Keratinocyte (primary cell): ENCODE results near the gene VPS26A.

Experiments used
- EZH2 ChIP-seq: IDR thresholded peaks from one replicate; pipeline ENCODE4 v1.6.1; 2012; ENCODE audit warnings: inconsistent platforms, mild to moderate bottlenecking, low read length, moderate library complexity
- TF ChIP-seq, protein P1 (sequence below), 3 experiments: IDR thresholded peaks in 1 of 3; conservative IDR thresholded peaks in 1 of 3; optimal IDR thresholded peaks in 1 of 3; 2 replicates in 2 of 3; 3 replicates in 1 of 3; pipeline versions ENCODE3 to v1.5.1; 2011; ENCODE audit warnings: low read length in 3 of 3, mild to moderate bottlenecking in 3 of 3, moderate library complexity in 2 of 3, control low read depth in 1 of 3, inconsistent platforms in 1 of 3; ENCODE audit not compliant: insufficient read depth in 2 of 3; ENCODE audit errors: extremely low read depth in 1 of 3

DNA sequence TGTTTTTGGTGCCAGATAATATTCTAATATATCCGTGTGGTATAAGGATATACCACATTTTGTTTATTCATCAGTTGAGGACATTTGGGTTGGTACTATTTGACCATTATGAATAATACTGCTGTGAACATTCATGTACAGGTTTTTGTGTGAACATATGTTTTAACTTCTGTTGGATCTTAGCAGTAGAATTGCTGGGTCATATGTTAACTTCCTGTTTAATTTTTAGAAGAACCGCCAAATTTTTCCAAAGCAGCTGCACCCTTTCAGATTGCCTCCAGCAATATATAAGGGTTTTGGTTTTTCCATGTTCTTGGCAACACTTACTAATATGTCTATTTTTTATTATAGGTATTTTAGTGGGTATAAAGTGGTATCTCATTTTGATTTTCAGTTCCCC, 22.8 kb downstream of the VPS26A start:
- TF ChIP-seq, protein P1, sequence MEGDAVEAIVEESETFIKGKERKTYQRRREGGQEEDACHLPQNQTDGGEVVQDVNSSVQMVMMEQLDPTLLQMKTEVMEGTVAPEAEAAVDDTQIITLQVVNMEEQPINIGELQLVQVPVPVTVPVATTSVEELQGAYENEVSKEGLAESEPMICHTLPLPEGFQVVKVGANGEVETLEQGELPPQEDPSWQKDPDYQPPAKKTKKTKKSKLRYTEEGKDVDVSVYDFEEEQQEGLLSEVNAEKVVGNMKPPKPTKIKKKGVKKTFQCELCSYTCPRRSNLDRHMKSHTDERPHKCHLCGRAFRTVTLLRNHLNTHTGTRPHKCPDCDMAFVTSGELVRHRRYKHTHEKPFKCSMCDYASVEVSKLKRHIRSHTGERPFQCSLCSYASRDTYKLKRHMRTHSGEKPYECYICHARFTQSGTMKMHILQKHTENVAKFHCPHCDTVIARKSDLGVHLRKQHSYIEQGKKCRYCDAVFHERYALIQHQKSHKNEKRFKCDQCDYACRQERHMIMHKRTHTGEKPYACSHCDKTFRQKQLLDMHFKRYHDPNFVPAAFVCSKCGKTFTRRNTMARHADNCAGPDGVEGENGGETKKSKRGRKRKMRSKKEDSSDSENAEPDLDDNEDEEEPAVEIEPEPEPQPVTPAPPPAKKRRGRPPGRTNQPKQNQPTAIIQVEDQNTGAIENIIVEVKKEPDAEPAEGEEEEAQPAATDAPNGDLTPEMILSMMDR (optimal IDR thresholded peaks at IDR 0.05 in 1 of 3, IDR thresholded peaks at IDR 0.05 in 1 of 3, conservative IDR thresholded peaks at IDR 0.05 in 1 of 3; ENCODE audit: extremely low read depth in 1 of 3, insufficient read depth in 2 of 3, low read length in 3 of 3) = no peak
- TF ChIP-seq EZH2 = no peak
